Mononuclear cell (primary cell): ENCODE results near the gene CYRIA. TPM values are rescaled to one million over a fixed set of nuclear protein-coding genes. Genes with fewer than 3 reads are reported as not detected.

Experiments used
- H3K27me3 ChIP-seq: 2 replicates; pipeline ENCODE4 v1.6.0; 2011; ENCODE audit warnings: low read length, control low read depth; ENCODE audit not compliant: insufficient read depth
- H3K4me1 ChIP-seq: 2 replicates; pipeline ENCODE4 v1.5.1; 2011; ENCODE audit warnings: mild to moderate bottlenecking, low read length, control low read depth; ENCODE audit not compliant: insufficient read depth
- H3K4me3 ChIP-seq: 2 replicates; pipeline ENCODE4 v1.5.1; 2011; ENCODE audit warnings: mild to moderate bottlenecking, low read length, moderate library complexity
- H3K9me3 ChIP-seq: 2 replicates; pipeline ENCODE4 v1.5.1; 2011; ENCODE audit warnings: low read depth, mild to moderate bottlenecking, control low read depth, low read length
- total RNA-seq: library from RNA; depleted of rRNA; stranded (reverse); fragments of >200 nt; gene quantifications from one replicate; pipeline ENCODE4 v1.2.3, GENCODE V29; 2012

Gene CYRIA
- total RNA-seq, 1 donor = 63.3 TPM

DNA sequence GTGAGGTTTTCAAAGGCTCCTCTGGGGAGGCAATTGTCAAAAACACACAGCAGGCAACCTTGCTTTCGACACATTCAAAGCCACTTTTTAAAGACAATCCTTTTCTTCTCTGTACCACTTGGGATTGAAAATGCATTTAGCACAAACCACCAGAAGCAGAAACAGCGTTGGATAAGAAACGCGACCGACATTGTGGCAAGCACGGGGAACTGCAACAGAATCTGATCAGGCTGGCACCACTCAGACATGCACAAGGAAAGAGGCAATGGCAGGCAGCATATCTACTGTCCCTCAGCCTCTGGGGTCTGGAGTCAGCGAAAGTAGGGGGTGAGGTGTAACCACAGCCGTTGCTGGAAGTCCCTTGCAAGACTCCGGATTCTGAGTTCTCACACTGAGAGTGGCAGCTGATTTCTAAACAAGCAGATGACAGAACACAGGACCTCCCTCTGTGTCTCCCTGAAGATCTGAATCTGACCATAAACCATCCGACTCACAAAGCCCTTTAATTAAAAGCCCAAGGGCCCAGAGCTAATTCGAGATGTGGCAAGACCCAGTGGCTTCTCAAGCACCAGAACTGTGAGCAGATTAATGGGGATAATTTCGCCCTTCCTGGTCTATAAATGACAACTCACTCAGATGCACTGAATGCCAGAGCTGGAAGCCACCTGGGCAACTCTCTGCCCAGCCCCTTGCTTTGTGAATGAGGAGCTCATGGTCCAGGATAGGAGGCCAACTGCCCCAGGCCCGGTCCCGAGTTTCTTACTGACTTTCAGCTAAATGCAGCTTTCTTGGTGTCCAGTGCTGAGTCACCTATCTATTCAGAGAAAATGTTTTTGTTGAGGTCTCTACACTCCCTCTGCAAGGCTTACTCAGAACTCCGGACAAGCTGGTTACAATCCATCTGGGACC is 29.6 kb downstream of the CYRIA start:
- Histone ChIP-seq H3K4me3 (no peak overlapping the region), H3K27me3 (no peaks in the 10 kb centered on the region), H3K4me1 (peaks cover 88% of the 10 kb centered on the region), H3K9me3 (no peaks in the 10 kb centered on the region)

DNA sequence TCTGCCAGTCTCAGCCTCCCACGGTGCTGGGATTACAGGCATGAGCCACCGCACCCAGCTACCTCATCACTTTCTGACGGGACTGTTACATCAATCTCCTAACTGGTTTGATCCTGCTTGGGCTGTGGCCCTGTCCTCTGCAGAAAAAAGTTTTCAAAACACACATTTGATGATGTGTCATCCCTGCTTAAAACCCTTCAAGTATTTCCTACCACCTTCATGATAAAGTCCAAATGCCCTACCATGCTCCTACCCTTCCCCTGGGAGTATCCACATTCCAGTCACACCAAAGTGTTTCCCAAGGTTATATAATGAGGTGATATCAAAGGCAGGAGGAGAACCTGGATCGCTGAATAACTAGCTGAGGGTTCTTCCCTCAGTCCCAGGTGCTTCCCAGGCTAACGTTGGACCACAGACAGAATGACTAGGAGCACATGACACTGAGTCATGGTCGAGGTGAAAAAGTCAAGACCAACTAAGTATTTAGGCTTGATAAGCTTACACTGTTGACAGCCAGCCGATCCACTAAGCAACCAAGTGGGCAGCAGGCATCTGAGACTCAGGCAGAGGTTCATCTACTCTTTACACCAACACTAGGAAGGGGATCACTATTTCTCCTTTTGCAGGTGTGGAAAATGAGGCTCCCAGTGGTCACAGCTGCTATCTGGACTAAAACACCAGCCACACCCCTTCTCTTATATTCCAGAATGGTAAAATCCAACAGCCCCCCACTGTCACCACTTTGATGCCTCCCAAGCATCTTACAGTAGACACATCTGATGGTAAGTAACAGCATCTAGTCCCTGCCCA is 31.8 kb downstream of the CYRIA start:
- no peaks in the 10 kb centered on the region for H3K27me3 ChIP-seq
- H3K4me3 ChIP-seq = no peak overlapping the region
- H3K4me1 ChIP-seq = peaks cover 90% of the 10 kb centered on the region
- H3K9me3 ChIP-seq = no peaks in the 10 kb centered on the region

DNA sequence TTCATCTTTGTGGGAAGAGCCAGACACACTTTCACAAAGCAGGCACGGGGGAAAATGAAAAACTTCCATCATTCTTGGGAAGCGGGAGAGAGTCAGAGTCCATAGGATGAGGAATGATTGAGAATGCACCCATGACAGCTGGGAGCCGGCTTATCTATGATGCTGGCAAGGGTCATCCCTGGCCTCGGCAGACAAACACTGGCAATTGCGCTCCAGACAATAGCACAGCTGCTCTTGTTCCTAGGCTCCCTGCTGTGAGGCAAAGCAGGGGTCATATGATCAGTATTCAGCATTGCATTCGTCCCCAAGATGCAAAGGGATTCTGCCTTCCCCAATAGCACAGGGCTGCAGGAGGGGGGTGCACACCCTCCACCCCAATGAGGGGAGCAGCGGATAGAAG is 33.0 kb downstream of the CYRIA start:
- no peak overlapping the region for H3K4me3 ChIP-seq
- H3K27me3 ChIP-seq = no peaks in the 10 kb centered on the region
- H3K9me3 ChIP-seq = no peaks in the 10 kb centered on the region
- H3K4me1 ChIP-seq = peaks cover 92% of the 10 kb centered on the region

DNA sequence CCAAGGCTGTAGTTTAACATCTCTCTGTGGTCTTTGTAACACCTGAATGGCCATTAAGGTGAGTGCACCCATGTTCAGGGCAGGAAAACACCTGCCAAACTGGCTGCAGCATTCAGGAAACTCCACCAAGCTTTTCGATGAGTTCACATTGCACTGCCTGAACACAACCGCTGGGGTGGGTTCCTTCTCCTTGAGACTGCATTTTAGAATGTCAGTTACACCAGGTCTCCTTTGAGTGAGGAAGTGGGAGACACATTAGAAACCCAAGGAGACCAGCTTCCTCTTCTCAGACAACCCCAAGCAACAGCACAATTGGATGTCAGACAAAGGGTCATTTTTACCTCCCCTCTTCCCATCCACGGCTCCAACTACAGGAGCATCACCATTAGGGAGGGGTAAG is 35.2 kb downstream of the CYRIA start:
- H3K4me1 ChIP-seq = peaks cover 94% of the 10 kb centered on the region
- no peaks in the 10 kb centered on the region for H3K27me3 ChIP-seq
- no peak overlapping the region for H3K4me3 ChIP-seq
- no peaks in the 10 kb centered on the region for H3K9me3 ChIP-seq

DNA sequence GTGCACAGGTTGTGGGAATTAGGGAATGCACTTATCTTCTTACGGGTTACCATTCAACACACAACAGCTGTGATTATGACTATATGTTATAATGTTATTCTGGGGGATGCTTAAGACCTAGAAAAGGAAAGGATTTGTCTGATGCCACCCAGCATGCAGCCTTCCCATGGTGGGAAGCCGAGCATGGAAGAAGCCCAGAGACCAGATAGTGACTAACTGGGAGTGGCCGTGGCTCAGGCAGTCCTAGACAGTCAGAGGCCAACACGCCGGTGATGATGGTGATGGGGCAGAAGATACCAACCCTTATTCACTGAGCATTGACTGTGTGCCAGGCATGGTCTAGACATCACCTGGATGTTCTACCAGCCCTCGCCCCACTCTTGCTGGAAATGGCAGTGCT is 35.9 kb downstream of the CYRIA start:
- no peak overlapping the region for H3K4me3 ChIP-seq
- H3K4me1 ChIP-seq = peaks cover 95% of the 10 kb centered on the region
- no peaks in the 10 kb centered on the region for H3K27me3 ChIP-seq

DNA sequence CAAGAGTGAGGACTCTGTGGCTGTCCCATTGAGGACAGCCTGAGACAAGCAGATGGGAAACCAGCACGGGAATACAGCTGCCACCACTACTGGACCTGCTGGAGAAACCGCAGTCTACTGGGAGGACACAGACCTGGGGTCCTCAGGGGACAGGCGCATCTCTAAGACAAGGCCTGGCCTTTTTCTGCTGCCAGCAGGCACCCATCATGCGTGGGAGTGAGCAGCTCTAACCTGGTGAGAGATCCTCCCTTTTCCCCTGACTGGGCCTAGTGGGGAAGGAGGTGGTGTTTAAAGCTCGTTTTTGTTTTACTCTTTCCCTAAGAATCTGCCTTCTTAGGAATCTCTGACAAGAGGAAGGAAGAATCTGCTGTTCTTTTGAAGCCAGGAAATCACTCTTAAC is 36.6 kb downstream of the CYRIA start:
- Histone ChIP-seq H3K9me3 (no peaks in the 10 kb centered on the region), H3K4me3 (no peak overlapping the region), H3K4me1 (peaks cover 98% of the 10 kb centered on the region), H3K27me3 (no peaks in the 10 kb centered on the region)

More for the DNA sequence above, 35.9 kb downstream of the CYRIA start:
- H3K9me3 ChIP-seq = no peaks in the 10 kb centered on the region

DNA sequence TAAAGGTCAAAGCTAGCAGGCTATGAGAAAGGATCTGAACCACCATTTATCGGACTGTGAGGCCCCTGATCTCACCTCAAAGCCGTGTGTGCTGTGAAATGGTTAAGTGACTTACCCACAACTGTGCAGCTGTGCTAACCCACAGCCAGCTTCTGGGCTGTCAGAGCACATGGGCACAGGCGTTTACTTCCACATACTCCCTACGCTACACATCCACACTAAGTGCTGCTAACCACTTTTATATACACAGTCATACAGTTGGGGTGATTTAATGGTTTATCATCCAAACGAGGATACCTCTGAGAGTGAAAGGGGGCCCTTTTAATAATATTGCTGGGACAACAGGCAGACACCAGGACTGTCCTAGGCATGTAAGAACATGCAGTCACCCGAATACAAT is 37.3 kb downstream of the CYRIA start:
- no peaks in the 10 kb centered on the region for H3K27me3 ChIP-seq
- H3K9me3 ChIP-seq = no peaks in the 10 kb centered on the region
- H3K4me1 ChIP-seq = peaks cover 98% of the 10 kb centered on the region
- H3K4me3 ChIP-seq = no peak overlapping the region

DNA sequence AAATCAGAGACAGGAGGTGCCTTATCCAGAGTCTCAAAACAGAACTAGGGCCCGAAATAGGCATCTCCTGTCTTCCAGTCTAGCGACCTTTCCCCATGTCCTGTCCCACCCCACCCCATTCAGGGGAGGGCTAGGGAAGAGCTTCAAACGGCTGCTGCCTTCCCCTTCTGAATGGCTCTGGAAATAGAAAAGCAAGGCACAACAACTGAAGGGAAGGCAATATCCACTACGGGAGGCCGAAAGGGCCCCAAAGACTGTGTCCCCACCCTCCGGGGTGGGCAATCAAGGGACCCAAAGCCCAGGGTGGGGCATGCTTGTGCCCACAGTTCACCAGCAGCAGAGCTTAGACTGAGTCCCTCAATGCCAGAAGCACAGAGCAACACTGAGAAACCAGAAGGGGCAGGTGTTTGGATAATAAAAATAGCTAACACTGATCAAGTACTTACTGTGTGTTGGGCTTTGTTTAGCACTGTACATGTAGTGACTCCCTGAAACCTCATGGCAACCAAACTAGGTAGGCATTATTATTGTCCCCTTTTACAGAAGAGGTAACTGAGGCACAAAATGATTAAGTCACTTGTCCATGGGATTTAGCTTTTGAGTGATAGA is 38.5 kb downstream of the CYRIA start:
- Histone ChIP-seq H3K4me3 (no peak overlapping the region), H3K9me3 (no peaks in the 10 kb centered on the region), H3K27me3 (no peaks in the 10 kb centered on the region), H3K4me1 (peaks cover 99% of the 10 kb centered on the region)

DNA sequence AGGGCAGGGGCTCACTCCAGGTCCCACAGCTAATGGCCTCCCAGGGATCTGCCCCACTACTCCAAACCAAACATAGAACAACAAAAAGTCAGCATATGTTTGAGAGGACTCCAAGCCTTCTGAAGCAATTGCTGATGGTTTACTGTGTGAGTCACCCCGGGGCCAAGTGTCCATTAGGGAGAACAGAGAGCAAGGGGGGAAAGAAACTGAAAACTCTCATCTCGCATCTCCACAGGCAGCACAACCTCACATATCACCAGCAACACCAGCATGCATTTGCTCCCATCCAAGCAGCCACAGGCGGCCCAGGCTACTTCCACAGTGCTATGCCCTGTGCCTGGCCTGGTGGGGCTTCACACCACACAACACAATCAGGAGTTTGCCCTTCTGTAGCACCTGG is 39.1 kb downstream of the CYRIA start:
- H3K9me3 ChIP-seq = no peaks in the 10 kb centered on the region
- peaks cover 100% of the 10 kb centered on the region for H3K4me1 ChIP-seq
- no peak overlapping the region for H3K4me3 ChIP-seq
- H3K27me3 ChIP-seq = no peaks in the 10 kb centered on the region

DNA sequence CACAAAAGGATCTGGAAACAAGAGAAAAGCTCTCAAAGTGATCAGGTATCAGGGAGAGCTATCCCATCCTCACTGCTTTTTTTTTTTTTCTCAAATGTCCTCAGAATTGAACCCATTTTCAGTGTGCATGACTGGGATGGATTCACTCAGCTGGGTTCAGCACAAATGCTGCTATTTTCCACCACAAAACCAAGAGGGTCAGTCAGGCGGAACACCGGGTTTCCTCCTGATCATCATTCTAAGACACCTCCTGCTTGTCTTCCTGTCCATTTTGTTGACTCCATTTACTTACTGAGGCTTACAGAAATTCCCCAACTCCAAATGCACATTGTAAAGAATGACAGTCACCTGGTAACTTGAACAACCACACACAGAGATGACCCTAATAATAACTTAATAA is 39.9 kb downstream of the CYRIA start:
- Histone ChIP-seq H3K4me3 (no peak overlapping the region), H3K27me3 (no peaks in the 10 kb centered on the region), H3K4me1 (peaks cover 100% of the 10 kb centered on the region), H3K9me3 (no peaks in the 10 kb centered on the region)

DNA sequence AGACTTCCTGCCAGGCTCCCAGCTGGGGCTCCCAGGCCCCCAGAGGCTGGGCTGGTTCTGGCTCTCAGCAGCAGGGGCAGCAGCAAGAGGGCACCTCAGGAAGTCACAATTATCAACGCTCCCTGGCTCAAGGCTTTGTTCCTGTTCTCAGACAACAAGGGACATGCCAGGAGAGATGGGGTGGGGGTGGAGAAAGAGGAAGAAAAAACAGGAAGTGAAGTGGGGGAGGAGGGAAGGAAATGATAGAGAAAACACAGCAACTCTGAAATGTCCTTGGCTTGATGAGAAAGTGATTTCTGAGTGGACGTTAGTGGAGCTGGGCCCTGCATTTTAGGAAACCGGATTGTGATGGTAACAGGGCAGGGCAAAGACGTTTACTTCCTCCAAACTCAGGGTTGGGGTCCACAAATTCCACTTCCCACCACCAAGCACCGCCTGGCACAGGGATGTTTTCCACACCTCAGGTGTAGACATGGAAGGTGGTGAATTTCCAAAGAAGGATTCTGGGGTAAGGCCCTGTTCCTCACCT is 40.4 kb downstream of the CYRIA start:
- Histone ChIP-seq H3K4me1 (peaks cover 99% of the 10 kb centered on the region), H3K4me3 (no peak overlapping the region), H3K9me3 (no peaks in the 10 kb centered on the region), H3K27me3 (no peaks in the 10 kb centered on the region)

DNA sequence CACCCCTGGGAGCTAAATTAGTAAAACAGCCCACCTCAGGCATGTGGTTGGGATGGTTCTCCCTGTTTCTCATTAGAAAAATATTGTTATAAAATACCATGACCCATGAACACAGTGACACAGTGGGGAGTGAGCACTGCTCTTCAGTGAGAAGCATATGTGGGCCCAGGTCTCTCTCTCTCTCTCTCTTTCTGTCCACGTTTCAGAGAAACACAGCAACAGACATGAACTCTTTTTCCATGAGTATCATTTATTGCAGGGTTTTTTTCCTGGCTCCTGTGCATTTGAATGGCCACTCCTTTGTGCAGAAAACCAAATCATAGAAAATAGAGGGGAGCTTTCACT is 41.2 kb downstream of the CYRIA start:
- Histone ChIP-seq H3K4me1 (peaks cover 90% of the 10 kb centered on the region), H3K4me3 (no peak overlapping the region), H3K9me3 (no peaks in the 10 kb centered on the region), H3K27me3 (no peaks in the 10 kb centered on the region)

DNA sequence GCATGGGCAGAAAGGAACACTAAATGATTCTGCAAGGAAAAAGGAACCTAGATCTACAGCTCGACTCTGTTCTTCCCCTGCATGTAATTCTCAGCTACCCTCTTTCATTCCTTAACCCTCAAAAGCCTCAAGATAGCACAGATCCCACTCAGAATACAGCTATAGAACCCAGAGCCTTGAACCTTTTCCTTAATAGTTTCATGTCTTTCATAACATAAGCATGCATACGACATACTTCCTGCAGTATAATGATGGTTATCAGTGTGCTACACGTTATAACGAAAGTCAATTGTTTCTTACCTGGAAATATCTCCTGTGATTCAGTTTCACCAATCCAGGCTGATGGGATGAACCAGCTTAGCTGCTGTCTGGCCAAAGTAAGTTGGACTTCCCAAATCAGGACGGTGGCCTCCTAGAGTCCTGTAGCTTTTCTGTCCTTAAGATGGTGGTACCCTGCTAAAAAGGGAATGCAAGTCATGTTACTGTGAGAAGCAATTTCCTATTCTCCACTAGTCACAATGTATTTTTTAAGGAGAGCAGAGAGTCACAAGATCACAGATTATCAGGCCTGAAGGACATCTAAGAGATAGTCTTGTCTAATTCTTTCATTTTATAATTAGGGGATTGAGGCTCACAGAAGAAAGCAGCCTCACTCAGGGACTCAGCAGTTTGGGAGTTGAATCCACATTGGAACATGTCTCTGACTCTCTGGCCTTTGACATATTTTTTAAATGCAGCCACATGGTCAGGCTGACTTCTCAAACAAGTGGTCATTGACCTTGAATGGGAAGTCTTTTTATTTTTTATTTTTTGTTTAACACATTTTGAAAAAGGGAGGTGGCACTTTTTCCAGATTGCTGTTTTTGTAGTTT is 41.8 kb downstream of the CYRIA start:
- Histone ChIP-seq H3K4me1 (peaks cover 86% of the 10 kb centered on the region), H3K9me3 (no peaks in the 10 kb centered on the region), H3K27me3 (no peaks in the 10 kb centered on the region), H3K4me3 (no peak overlapping the region)

DNA sequence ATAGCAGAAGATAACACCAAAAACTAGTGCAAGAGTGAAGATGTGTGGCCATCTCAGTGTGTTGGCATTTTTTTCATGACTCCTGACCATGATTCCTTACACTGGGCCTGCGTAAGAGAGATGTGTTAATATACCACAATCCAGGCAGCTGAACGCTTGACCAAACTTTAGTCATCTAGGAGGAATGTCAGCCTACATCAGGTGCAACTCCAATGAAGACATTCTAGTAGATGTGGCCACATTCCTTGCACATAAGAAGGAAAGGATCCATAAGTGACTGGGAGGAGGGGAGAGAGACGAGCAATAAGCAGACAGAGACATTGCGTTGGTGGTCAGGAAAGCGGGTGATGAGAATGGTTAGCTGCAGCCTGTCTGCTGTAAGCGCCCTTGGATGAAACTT is 42.6 kb downstream of the CYRIA start:
- Histone ChIP-seq H3K9me3 (no peaks in the 10 kb centered on the region), H3K4me1 (peaks cover 86% of the 10 kb centered on the region), H3K4me3 (no peak overlapping the region), H3K27me3 (no peaks in the 10 kb centered on the region)
